Upper lobe of right lung (tissue), 1 donor: ENCODE results near the gene ZNF319. TPM values are rescaled to one million over a fixed set of nuclear protein-coding genes. Genes with fewer than 3 reads are reported as not detected.
A peak's percentile ranks its signal among the peaks of the same experiment; 100 is the strongest.

Experiments used
- ATAC-seq: fragments of 200-7000 bp; cut with Tn5 transposase; one replicate; pipeline ENCODE4 v1.9.1; 2020; ENCODE audit warnings: mild to moderate bottlenecking, moderate library complexity
- DNase-seq: peaks from one replicate; pipeline ENCODE4 v3.0.0-alpha.2; 2020
- H3K27ac ChIP-seq: fragments of 200-600 bp; one replicate; pipeline ENCODE4 v1.8.0; 2022
- H3K27me3 ChIP-seq: fragments of 200-600 bp; one replicate; pipeline ENCODE4 v1.8.0; 2022; ENCODE audit warnings: mild to moderate bottlenecking
- H3K36me3 ChIP-seq: fragments of 200-600 bp; one replicate; pipeline ENCODE4 v1.8.0; 2022
- H3K4me1 ChIP-seq: fragments of 200-600 bp; one replicate; pipeline ENCODE4 v1.8.0; 2022
- H3K4me3 ChIP-seq: fragments of 200-600 bp; one replicate; pipeline ENCODE4 v1.8.0; 2022; ENCODE audit warnings: mild to moderate bottlenecking
- H3K9me3 ChIP-seq: fragments of 200-600 bp; one replicate; pipeline ENCODE4 v1.8.0; 2022
- intact Hi-C: fragments of 100-400 bp; cut with DNase I; formaldehyde crosslinking; loops from one replicate; pipeline ENCODE4 v1.11.0; 2022
- total RNA-seq: library from RNA; stranded (reverse); fragmentation: NEBNext Ultra II Directional; extraction: Animal tissue kit (Norgen Biotek cat#: 25700); gene quantifications from one replicate; pipeline ENCODE4 v1.2.1, GENCODE V29; 2021
- TF ChIP-seq, protein P1 (sequence below): fragments of 200-600 bp; IDR thresholded peaks from one replicate; pipeline ENCODE4 v1.8.0; 2022; ENCODE audit warnings: antibody characterized with exemption
- donor health status: DM: no; HTN: yes; CAD: no; lungs with severe emphysema.

ZNF319 gene
- total RNA-seq, 1 donor from 2014 or later = 10.6 TPM

DNA sequence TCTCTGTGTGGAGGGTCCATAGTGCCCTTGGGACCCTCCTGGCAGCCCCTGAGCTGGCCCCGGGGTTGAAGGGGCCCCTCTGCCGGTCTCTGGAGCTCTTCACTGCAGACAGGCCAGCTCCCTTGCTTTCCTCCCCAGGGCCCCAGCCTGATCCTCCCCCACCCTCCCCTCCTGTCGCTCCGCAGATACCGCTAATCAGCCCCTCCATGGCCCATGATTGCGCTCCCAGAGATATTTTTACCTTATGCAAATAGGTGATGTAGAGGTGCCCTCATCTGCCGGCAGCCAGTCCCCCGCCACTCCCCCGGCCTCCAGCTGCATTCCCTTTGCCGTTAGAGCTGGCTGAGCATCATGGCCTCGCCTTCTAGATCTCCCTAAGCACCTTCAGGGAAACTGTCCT, 34.3 kb upstream of the ZNF319 start:
- intact Hi-C loops = no loop called here
- H3K27ac ChIP-seq = no peak overlapping the region
- H3K4me1 ChIP-seq = peaks cover 34% of the 10 kb centered on the region
- no peaks in the 10 kb centered on the region for H3K9me3 ChIP-seq
- peaks cover 12% of the 10 kb centered on the region for H3K36me3 ChIP-seq
- H3K27me3 ChIP-seq = no peaks in the 10 kb centered on the region
- TF ChIP-seq, protein P1, sequence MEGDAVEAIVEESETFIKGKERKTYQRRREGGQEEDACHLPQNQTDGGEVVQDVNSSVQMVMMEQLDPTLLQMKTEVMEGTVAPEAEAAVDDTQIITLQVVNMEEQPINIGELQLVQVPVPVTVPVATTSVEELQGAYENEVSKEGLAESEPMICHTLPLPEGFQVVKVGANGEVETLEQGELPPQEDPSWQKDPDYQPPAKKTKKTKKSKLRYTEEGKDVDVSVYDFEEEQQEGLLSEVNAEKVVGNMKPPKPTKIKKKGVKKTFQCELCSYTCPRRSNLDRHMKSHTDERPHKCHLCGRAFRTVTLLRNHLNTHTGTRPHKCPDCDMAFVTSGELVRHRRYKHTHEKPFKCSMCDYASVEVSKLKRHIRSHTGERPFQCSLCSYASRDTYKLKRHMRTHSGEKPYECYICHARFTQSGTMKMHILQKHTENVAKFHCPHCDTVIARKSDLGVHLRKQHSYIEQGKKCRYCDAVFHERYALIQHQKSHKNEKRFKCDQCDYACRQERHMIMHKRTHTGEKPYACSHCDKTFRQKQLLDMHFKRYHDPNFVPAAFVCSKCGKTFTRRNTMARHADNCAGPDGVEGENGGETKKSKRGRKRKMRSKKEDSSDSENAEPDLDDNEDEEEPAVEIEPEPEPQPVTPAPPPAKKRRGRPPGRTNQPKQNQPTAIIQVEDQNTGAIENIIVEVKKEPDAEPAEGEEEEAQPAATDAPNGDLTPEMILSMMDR = no peak
- DNase-seq (peak; percentile 48), ATAC-seq (no peak)
- no peak overlapping the region for H3K4me3 ChIP-seq

DNA sequence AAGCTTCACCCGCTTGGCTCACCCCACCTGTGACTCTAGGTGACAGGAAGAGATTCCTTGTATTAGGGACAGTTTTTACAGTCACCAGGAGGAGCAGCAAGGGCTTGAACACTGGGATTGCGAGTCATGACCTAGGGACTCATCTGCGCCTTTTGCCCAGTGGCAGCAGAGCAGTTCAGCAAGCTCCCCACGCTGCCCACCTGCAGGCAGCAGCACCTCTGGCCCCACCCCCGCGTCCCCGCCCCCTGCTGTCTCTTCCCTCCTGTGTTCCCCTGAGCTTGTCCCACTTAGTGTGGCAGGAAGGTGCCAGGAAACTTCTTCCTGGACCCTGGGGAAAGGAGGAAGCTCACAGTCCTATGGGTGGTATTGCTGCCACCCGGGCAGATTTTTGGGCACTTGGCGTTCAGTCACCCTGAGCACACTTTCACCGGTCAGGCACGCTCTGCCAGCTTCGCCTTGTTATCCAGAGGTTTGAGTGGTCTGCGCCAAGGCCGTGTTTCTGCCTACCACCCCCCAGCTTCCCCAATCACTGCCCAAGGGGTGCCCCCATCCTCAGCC, 33.7 kb upstream of the ZNF319 start:
- peak; percentile 40 for DNase-seq
- intact Hi-C loops = no loop called here
- no peak for ATAC-seq
- Histone ChIP-seq H3K4me1 (peaks cover 34% of the 10 kb centered on the region), H3K27ac (no peak overlapping the region), H3K4me3 (no peak overlapping the region), H3K9me3 (no peaks in the 10 kb centered on the region), H3K36me3 (peaks cover 7% of the 10 kb centered on the region), H3K27me3 (no peaks in the 10 kb centered on the region)
- TF ChIP-seq, protein P1 = no peak

DNA sequence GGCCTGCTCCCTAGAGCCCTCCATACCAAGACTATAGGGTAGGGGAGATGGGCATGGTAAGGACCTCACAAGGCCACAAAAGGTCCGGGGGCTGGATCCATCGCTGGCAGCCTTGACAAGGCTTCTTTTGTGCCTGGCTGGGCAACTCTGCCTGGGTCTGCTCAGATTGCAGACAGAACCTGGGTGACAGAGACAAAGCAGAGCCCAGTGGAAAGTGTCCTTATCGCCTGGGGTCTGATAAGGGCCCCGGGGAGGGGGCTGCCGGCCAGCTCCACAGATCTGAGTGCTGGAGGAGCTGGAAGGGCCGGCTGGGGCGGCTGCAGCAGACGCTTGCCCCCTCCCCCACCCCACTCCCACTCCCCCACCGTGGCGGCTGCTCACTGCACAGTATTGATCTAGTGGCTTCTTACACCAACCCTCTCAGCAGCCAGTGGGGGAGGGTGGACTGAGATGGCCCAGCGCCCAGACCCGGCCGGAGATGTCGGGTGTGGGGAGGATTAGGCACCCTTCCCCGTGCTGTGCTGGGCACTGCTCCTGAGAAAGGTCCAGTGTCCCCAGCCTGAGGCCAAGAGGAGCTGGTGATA, 32.3 kb upstream of the ZNF319 start:
- peak; percentile 86 for DNase-seq
- Histone ChIP-seq H3K4me1 (peaks cover 47% of the 10 kb centered on the region), H3K4me3 (no peak overlapping the region), H3K27ac (no peak overlapping the region), H3K36me3 (no peaks in the 10 kb centered on the region), H3K27me3 (no peaks in the 10 kb centered on the region), H3K9me3 (no peaks in the 10 kb centered on the region)
- ATAC-seq = peak; percentile 70
- TF ChIP-seq, protein P1 = no peak
- intact Hi-C loops = no loop called here

DNA sequence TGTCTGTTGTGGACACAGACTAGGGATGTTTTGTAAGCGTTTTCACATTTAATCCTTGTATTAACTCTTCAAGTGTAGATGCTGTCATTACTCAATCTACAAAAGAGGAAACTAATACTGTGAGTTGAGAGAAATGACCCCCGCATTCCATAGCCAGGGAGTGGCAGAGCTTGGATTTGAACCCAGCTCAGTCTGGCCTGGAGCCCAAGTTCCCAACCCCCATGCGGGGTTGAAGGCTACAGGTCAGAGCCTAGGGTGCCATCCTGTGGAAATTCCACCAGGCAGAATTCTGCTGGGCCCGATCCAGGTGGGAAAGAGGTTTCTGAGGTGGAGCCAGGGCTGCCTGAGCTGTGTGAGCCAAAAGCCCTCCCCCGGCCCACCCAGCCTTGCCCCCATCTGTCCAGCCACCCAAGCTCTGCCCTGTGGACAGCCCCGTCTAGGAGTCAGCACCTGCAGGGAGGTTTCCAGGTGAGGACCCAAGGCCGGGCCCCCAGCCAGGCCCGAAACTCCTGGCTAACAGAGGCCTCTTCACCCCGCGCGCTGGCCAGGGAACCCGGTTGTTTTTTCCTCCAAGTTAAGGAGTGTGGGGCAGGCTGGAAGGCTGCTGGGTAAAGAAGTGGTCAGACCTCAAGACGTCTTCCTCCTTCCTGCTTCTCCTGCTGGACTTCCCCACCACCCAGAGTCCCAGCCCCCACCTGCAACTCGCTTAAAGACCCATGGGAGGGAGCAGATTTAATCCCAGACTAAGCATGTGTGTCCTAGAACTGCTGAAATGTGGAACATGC, 30.7 kb upstream of the ZNF319 start:
- H3K27ac ChIP-seq = peak overlapping the region; percentile 66
- H3K36me3 ChIP-seq = no peaks in the 10 kb centered on the region
- DNase-seq (peak; percentile 71), ATAC-seq (peak; percentile 16)
- H3K4me3 ChIP-seq = no peak overlapping the region
- peaks cover 50% of the 10 kb centered on the region for H3K4me1 ChIP-seq
- no peaks in the 10 kb centered on the region for H3K9me3 ChIP-seq
- TF ChIP-seq, protein P1 = no peak
- intact Hi-C loops = no loop called here
- H3K27me3 ChIP-seq = no peaks in the 10 kb centered on the region

DNA sequence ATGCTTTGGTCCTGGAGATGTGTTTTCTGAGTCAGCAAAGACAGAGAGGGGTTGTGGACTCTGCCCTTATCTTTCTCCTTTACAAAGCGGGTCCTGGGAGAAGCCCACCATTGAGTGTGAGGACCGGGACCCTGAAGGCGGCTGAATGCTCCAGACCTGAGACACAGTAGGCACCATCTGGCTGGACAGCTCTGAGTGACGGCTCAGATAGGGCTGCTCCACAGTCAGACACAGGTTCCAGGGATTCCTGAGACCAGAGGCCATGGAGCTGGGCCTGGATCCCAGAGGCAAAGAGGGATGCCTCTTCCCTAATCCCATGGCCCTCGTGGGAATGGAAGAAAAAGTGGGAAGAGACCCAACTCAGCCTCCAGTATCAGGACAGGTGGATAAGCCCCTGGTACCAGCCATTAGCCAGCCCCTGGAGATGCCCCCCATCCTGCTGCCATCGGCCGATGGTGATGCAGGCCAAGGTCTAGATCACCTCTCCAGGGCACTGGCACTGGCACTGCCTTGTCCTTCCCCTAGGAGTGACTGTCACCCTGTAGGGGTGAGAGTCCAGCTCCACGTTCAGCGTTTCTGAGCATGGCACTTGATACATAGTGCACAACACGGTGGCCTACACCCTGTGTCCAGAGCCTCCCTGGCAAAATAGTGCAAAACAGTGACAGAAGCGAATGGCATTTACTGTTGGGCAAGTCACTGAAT, 29.8 kb upstream of the ZNF319 start:
- ATAC-seq = no peak

More for the DNA sequence above, 29.8 kb upstream of the ZNF319 start:
- no peak overlapping the region for H3K4me3 ChIP-seq
- TF ChIP-seq, protein P1 = no peak
- H3K36me3 ChIP-seq = no peaks in the 10 kb centered on the region
- H3K9me3 ChIP-seq = no peaks in the 10 kb centered on the region
- peaks cover 51% of the 10 kb centered on the region for H3K4me1 ChIP-seq
- peak; percentile 59 for DNase-seq
- H3K27ac ChIP-seq = peak overlapping the region; percentile 66
- no peaks in the 10 kb centered on the region for H3K27me3 ChIP-seq
- intact Hi-C loops = no loop called here
